ENCODE measurements around the gene TMEM179.
"Not testable (repeated sequence)": the region's sequence is repeated elsewhere in the genome, so short reads cannot be mapped to it uniquely, and the experiment has no call there.

Gene TMEM179

DNA sequence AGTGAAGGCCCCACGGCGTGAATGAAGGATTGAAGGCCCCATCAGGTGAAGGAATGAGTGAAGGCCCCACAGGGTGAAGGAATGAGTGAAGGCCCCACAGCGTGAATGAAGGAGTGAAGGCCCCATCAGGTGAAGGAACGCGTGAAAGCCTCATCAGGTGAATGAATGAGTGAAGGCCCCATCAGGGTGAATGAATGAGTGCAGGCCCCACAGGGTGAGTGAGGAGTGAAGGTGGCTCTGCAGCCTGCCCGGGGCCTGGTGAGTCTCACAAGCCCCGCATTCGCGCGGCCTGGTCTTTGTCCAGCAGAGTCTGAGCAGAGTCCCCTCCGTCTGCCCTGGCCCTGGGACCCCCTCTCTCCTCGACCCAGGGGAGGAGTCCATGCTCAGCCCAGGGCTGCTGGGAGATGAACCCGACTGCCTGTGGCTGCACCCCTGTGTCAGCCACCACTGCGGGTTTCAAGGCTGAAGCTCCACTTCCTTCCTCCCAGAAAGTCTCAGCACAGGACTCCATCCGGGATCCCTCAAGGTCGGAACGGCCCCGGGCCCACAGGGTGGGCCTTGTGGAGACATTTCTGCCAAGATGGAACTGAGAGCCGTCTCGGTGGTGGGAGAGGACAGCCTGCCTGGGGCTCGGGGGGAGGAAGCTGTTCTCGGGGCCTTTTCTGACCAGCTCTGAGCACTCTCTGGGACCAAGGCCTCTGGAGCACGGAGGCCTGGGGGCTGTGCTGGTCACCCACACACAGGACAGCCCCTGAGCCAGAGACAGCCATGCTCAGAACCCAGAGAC, 37.4 kb upstream of the TMEM179 start:
- DNase-seq = no peak
- H3K27me3 Mint-ChIP-seq = peaks cover 24% of the 10 kb centered on the region
- H3K27ac Mint-ChIP-seq = peak overlapping the region in 1 of 2 donors; percentile 59
- ATAC-seq = peak; percentile 32
- H3K4me1 Mint-ChIP-seq = peaks cover 6% of the 10 kb centered on the region
- peaks cover 7% of the 10 kb centered on the region in 2 donors for H3K9me3 Mint-ChIP-seq
- no peak overlapping the region for H3K4me3 Mint-ChIP-seq

GRCh38 chr14:104640681-104641080, 36.1 kb upstream of the TMEM179 start:
- H3K4me3 Mint-ChIP-seq = no peak overlapping the region
- H3K27ac Mint-ChIP-seq = no peak overlapping the region
- peaks cover 7% of the 10 kb centered on the region in 2 donors for H3K9me3 Mint-ChIP-seq
- H3K4me1 Mint-ChIP-seq = peaks cover 6% of the 10 kb centered on the region
- ATAC-seq (no peak), DNase-seq (no peak)
- peaks cover 24% of the 10 kb centered on the region for H3K27me3 Mint-ChIP-seq

DNA sequence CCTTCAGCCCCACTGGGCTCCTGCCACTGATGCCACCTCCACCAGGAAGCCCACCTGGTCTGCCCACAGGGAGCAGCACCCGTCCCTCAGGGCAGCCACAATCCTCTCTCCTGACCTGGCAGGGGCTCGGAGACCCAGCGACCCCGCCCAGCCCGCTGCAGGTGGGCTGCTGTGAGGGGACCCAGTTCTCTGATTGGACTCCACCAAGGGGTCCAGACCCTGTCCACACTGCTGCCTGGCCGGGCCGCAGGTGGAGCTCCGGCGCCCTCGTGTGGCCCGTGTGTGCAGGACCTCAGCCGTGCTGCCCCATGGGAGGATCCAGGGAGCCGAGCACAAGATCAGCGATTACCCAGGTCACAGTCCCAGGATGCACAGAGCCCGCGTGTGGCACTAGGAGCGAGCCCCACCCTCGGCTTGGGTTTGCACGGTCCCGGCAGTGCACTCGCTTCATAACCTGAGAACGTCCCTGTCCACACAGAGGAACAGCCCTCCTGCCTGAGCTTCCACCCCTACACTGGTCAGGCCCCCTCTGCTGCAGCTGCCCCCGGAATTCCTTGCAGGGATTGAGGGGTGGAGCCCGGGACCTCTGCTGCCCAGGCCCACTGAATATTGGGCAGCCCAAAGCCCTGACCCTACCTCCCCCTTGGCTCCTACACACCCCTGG, 35.4 kb upstream of the TMEM179 start:
- no peak overlapping the region for H3K4me3 Mint-ChIP-seq
- peaks cover 4% of the 10 kb centered on the region in 2 donors for H3K9me3 Mint-ChIP-seq
- H3K27me3 Mint-ChIP-seq = peaks cover 24% of the 10 kb centered on the region
- H3K4me1 Mint-ChIP-seq = peaks cover 6% of the 10 kb centered on the region
- peak overlapping the region in 1 of 2 donors; percentile 54 for H3K27ac Mint-ChIP-seq
- DNase-seq = peak; percentile 55 to 60
- peak; percentile 84 for ATAC-seq

GRCh38 chr14:104639471-104639870, 34.9 kb upstream of the TMEM179 start:
- no peak for DNase-seq
- peaks cover 6% of the 10 kb centered on the region for H3K4me1 Mint-ChIP-seq

DNA sequence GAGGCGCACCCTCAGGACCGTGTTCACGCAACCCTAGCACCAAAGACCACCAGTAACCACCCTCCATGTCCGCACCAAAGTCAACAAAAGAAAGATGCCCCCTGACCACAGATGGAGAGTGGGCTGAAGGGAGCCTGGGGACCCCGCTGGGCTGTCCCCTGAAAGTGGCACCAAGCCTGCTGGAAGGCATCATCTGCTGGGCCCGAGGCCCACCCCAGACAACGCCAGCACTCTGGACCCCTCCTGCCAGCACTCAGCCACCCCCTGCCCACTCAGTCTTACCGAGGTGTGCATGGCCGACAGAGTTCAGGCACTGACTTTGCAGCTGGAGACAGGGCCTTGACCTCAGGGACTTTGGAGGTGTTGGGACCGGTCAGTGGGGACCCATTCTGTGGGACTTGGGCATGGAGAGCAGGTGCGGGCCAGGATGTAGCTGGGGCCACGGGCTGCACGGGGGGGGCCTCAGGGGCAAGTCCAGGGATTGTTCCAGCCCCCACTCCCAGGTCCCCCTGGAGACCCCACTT, 34.4 kb upstream of the TMEM179 start:
- no peak overlapping the region for H3K4me3 Mint-ChIP-seq
- H3K9me3 Mint-ChIP-seq = no peaks in the 10 kb centered on the region
- H3K27ac Mint-ChIP-seq = peak overlapping the region in 1 of 2 donors; percentile 91
- ATAC-seq (no peak), DNase-seq (no peak)
- H3K4me1 Mint-ChIP-seq = peaks cover 6% of the 10 kb centered on the region
- H3K27me3 Mint-ChIP-seq = peaks cover 24% of the 10 kb centered on the region

More at GRCh38 chr14:104639471-104639870, 34.9 kb upstream of the TMEM179 start:
- Mint-ChIP-seq H3K9me3 (no peaks in the 10 kb centered on the region), H3K27ac (no peak overlapping the region), H3K27me3 (peaks cover 24% of the 10 kb centered on the region), H3K4me3 (no peak overlapping the region)
- ATAC-seq = no peak

DNA sequence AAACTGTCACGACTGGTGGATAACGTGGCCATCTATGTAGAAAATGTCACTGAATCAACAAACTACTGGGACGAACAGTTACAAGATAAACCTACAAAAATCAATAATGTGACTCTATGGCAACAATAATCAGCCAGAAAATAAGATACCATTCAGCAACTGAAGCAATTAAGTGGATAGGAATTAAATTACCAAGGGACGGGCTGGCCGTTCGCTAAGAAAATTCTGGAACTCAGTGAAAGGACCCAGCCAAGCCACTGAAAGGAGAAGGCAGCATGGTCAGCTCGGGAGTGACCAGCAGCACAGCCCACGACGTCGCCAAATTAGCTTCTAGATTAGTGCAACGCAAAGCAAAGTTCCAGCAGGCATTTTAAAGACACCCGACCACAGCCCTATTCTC, 33.6 kb upstream of the TMEM179 start:
- Mint-ChIP-seq H3K27ac (no peak overlapping the region), H3K27me3 (peaks cover 24% of the 10 kb centered on the region)

GRCh38 chr14:104637546-104638003, 33.0 kb upstream of the TMEM179 start:
- peaks cover 24% of the 10 kb centered on the region for H3K27me3 Mint-ChIP-seq
- ATAC-seq (no peak), DNase-seq (no peak)
- no peak overlapping the region for H3K4me3 Mint-ChIP-seq
- H3K4me1 Mint-ChIP-seq = peaks cover 6% of the 10 kb centered on the region
- no peaks in the 10 kb centered on the region for H3K9me3 Mint-ChIP-seq
- H3K27ac Mint-ChIP-seq = no peak overlapping the region

More for the DNA sequence above, 33.6 kb upstream of the TMEM179 start:
- Mint-ChIP-seq H3K4me1 (peaks cover 6% of the 10 kb centered on the region), H3K4me3 (no peak overlapping the region), H3K9me3 (no peaks in the 10 kb centered on the region)
- ATAC-seq = no peak
- no peak for DNase-seq

GRCh38 chr14:104636846-104637545, 32.4 kb upstream of the TMEM179 start:
- not testable (repeated sequence) for ATAC-seq, H3K9me3 Mint-ChIP-seq, DNase-seq, H3K27ac Mint-ChIP-seq, H3K4me1 Mint-ChIP-seq, H3K4me3 Mint-ChIP-seq
- H3K27me3 Mint-ChIP-seq = peaks cover 24% of the 10 kb centered on the region

DNA sequence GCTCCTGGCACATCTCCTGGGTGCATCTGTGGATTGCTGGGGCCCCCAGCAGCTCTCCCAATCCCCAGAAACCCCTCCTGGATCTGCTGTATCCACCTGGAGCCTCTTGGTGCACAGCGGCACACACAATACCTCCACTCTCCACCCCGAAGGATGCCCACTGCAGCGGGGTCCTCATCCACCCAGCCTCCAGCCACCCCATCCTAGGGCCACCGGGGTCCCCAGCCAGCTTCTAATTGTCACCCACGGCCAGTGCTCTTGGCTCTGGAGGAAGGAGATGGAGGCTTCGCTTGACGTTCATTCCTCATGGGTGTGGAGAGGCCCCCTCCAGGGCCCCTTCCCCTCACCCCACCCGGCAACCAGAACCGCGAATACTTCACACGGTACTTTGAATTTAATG, 31.6 kb upstream of the TMEM179 start:
- ATAC-seq = no peak
- Mint-ChIP-seq H3K4me1 (peaks cover 6% of the 10 kb centered on the region), H3K27ac (peak overlapping the region in 1 of 2 donors; percentile 13), H3K27me3 (peaks cover 24% of the 10 kb centered on the region), H3K9me3 (no peaks in the 10 kb centered on the region), H3K4me3 (no peak overlapping the region)
- DNase-seq = no peak

- Mint-ChIP-seq H3K4me1 (peaks cover 6% of the 10 kb centered on the region), H3K9me3 (no peaks in the 10 kb centered on the region), H3K27ac (no peak overlapping the region), H3K27me3 (peaks cover 24% of the 10 kb centered on the region), H3K4me3 (no peak overlapping the region)
- DNase-seq (no peak), ATAC-seq (no peak)
Measured at GRCh38 chr14:104635717-104636116, 31.1 kb upstream of the TMEM179 start.

GRCh38 chr14:104634886-104635570, 30.5 kb upstream of the TMEM179 start:
- ATAC-seq = peak; percentile 19
- H3K27ac Mint-ChIP-seq = no peak overlapping the region
- H3K27me3 Mint-ChIP-seq = peaks cover 21% of the 10 kb centered on the region
- no peak overlapping the region for H3K4me3 Mint-ChIP-seq
- DNase-seq = no peak
- H3K4me1 Mint-ChIP-seq = peaks cover 4% of the 10 kb centered on the region
- no peaks in the 10 kb centered on the region for H3K9me3 Mint-ChIP-seq

DNA sequence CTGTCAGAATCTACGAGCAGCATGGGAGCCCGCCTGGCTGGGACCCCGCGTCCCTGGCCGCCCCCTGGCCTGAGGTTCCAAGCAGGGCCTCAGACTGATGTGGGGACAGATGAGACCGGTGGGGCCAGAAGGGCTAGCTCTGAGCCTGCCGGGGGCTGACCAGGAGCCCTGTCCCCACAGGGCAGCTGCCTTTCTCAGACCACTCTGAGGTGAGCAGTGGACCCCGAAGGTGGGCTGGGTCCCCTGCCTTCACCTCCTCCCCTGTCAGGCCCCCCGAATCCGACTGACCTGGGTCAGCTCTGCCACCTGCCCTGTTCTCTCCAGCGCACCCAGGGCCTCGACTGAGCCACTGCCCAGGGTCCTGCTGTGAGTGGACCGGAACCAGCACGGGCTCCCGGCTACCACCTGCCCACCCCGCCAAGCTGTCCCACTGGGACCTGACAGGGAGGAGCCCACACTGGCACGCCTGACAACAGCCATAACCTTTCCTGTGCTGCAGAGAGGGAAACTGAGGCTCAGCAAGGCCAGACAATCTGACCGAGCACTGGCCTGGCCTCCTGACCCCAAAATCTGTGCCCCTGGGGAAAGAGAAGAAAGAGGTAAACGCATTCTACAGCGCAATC, 29.7 kb upstream of the TMEM179 start:
- ATAC-seq (no peak), DNase-seq (no peak)
- no peaks in the 10 kb centered on the region for H3K4me1 Mint-ChIP-seq
- peaks cover 13% of the 10 kb centered on the region for H3K27me3 Mint-ChIP-seq
- H3K27ac Mint-ChIP-seq = no peak overlapping the region
- H3K9me3 Mint-ChIP-seq = no peaks in the 10 kb centered on the region
- no peak overlapping the region for H3K4me3 Mint-ChIP-seq

DNA sequence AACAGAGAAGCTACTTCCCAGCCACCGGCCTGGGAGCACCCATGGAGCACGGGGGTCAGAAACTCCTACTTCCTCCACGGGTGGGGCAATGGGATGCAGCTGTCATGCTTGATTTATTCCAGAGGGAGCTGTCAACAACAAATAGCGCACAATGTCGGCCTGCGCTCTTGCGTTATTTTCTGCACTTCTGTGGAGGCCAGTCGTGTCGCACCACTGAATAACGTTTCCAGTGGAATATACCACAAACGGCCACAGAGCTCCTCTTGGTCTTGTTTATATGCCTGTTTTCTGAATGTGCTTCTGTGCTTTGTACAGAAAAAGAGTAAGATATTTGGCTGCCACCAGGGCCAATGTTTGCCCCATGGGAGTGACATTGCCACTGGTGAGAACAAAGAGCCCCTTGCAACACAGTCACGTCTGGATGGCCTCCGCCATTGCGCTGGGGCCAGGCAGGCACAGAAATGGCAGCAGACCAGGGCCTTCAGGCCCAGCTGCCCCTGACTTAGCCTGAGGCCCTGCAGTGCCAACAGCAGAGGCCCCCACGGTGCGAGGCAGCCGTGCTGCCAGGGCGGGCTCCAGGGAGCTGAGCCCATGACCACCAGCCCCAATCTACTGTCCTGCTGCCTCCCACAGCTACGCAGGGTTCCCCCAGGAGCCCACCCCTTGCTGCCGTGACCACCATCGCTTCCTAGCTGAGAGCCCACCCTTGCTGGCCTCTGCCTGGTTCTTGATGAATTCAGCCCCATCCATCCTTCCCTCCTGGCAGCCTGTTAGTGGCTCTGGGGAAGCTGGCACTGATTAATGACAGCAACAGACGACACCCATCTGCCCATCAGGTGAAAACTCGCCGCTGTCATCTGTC, 28.9 kb upstream of the TMEM179 start:
- DNase-seq = no peak
- Mint-ChIP-seq H3K27me3 (peaks cover 5% of the 10 kb centered on the region), H3K9me3 (no peaks in the 10 kb centered on the region), H3K4me3 (no peak overlapping the region), H3K27ac (no peak overlapping the region), H3K4me1 (no peaks in the 10 kb centered on the region)
- no peak for ATAC-seq

DNA sequence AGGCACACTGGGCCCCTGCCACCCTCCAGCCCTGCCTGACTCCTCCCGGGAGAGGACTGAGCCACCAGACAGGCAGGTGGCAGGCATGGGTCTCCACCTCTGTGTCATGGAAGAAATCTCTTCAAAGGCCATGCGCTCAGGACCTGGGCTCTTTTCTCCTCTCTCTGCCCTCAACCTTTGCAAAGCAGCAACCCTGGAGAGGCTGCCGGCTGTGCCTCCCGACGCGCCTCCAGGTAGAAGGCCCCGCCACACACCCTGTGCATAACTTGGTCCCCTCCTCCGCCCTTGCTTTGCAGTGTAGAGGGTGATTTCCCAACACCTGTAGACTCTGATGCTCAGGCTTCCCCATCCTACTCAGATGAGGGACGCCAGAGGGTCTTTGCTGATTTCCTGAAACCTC, 28.2 kb upstream of the TMEM179 start:
- H3K27ac Mint-ChIP-seq = no peak overlapping the region
- no peak overlapping the region for H3K4me3 Mint-ChIP-seq
- H3K27me3 Mint-ChIP-seq = peaks cover 4% of the 10 kb centered on the region
- H3K4me1 Mint-ChIP-seq = no peaks in the 10 kb centered on the region
- H3K9me3 Mint-ChIP-seq = peaks cover 2 to 5% of the 10 kb centered on the region in 2 donors
- DNase-seq (no peak), ATAC-seq (no peak)
